ENCODE results near the gene NID2. TPM values are rescaled to one million over a fixed set of nuclear protein-coding genes. Genes with fewer than 3 reads are reported as not detected.

NID2 gene
- total and polyA plus RNA-seq, 4 donors = 2.3 to 23.3 (median 10.1) TPM

- no peak for DNase-seq (ENCODE audit: low spot score)
- H3K27me3 ChIP-seq (ENCODE audit: control insufficient read depth in 4 of 4, insufficient read depth in 4 of 4, low read length in 3 of 4) = no peaks in the 10 kb centered on the region
- WGBS = 98% methylated on average over 3 of the region's 3 CpGs
- no peak for TF ChIP-seq FOXA2 (IDR thresholded peaks at IDR 0.05)
- TF ChIP-seq HNF4G (IDR thresholded peaks at IDR 0.05) = no peak
- no peak for TF ChIP-seq RAD21 (IDR thresholded peaks at IDR 0.05)
- no peak for TF ChIP-seq ZBTB33 (IDR thresholded peaks at IDR 0.05)
- no peak for TF ChIP-seq NR2F2 (IDR thresholded peaks at IDR 0.05)
- TF ChIP-seq EGR1 (IDR thresholded peaks at IDR 0.05; ENCODE audit: low read depth in 2 of 2) = no peak
- peaks cover 6 to 59% (median 56%) of the 10 kb centered on the region in 4 donors for H3K36me3 ChIP-seq (ENCODE audit: control insufficient read depth in 4 of 4, insufficient read depth in 3 of 4, low read depth in 1 of 4, low read length in 3 of 4)
- H3K4me3 ChIP-seq (ENCODE audit: low read depth in 1 of 3, low read length in 3 of 3) = no peak overlapping the region
- H3K27ac ChIP-seq (ENCODE audit: low read depth in 1 of 2, low read length in 2 of 2) = no peak overlapping the region
- no peak overlapping the region for H3K9ac ChIP-seq (ENCODE audit: low read depth in 1 of 2, low read length in 2 of 2)
- peaks cover 2 to 23% (median 6%) of the 10 kb centered on the region in 4 donors for H3K4me1 ChIP-seq (ENCODE audit: control insufficient read depth in 4 of 4, insufficient read depth in 4 of 4, low read length in 3 of 4)
- no peaks in the 10 kb centered on the region for H3K9me3 ChIP-seq (ENCODE audit: control insufficient read depth in 4 of 4, low read length in 3 of 4)
Observed at GRCh38 chr14:52006361-52006760, 62.5 kb downstream of the NID2 start.

DNA sequence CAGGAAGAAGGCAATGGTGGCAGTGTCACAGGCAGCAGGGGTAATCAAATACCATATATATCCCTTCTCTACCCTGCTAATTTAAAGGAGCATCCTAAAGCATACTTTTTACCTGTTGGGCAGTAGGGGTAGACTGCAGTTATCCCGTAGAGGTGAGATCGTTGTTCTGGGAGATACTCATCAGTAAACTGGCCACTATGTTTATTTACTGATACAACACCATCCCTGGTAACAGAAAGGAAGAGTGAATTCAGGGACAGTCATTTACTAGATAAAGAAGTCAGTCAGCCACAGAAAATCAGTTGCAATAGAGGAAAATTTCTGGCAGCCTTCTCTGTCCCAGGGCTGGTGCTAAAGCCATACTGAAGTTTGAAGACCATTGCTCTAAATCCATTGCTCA is 63.2 kb downstream of the NID2 start:
- no peak overlapping the region for H3K27ac ChIP-seq (ENCODE audit: low read depth in 1 of 2, low read length in 2 of 2)
- H3K36me3 ChIP-seq (ENCODE audit: control insufficient read depth in 4 of 4, insufficient read depth in 3 of 4, low read depth in 1 of 4, low read length in 3 of 4) = peaks cover 4 to 56% (median 51%) of the 10 kb centered on the region in 4 donors
- 59% methylated on average over 2 of the region's 2 CpGs for WGBS
- no peaks in the 10 kb centered on the region for H3K9me3 ChIP-seq (ENCODE audit: control insufficient read depth in 4 of 4, low read length in 3 of 4)
- peaks cover 2 to 23% (median 6%) of the 10 kb centered on the region in 4 donors for H3K4me1 ChIP-seq (ENCODE audit: control insufficient read depth in 4 of 4, insufficient read depth in 4 of 4, low read length in 3 of 4)
- no peak for DNase-seq (ENCODE audit: low spot score)
- H3K9ac ChIP-seq (ENCODE audit: low read depth in 1 of 2, low read length in 2 of 2) = no peak overlapping the region
- H3K27me3 ChIP-seq (ENCODE audit: control insufficient read depth in 4 of 4, insufficient read depth in 4 of 4, low read length in 3 of 4) = no peaks in the 10 kb centered on the region
- H3K4me3 ChIP-seq (ENCODE audit: low read depth in 1 of 3, low read length in 3 of 3) = no peak overlapping the region
- TF ChIP-seq, protein P1, sequence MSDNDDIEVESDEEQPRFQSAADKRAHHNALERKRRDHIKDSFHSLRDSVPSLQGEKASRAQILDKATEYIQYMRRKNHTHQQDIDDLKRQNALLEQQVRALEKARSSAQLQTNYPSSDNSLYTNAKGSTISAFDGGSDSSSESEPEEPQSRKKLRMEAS (IDR thresholded peaks at IDR 0.05) = no peak
- no peak for TF ChIP-seq HNF4A (conservative IDR thresholded peaks at IDR 0.05)
- TF ChIP-seq FOXA1 (IDR thresholded peaks at IDR 0.05) = no peak
- TF ChIP-seq FOXA2 (IDR thresholded peaks at IDR 0.05) = no peak
- TF ChIP-seq, protein P2, sequence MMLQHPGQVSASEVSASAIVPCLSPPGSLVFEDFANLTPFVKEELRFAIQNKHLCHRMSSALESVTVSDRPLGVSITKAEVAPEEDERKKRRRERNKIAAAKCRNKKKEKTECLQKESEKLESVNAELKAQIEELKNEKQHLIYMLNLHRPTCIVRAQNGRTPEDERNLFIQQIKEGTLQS (IDR thresholded peaks at IDR 0.05) = no peak
- TF ChIP-seq, protein P3, sequence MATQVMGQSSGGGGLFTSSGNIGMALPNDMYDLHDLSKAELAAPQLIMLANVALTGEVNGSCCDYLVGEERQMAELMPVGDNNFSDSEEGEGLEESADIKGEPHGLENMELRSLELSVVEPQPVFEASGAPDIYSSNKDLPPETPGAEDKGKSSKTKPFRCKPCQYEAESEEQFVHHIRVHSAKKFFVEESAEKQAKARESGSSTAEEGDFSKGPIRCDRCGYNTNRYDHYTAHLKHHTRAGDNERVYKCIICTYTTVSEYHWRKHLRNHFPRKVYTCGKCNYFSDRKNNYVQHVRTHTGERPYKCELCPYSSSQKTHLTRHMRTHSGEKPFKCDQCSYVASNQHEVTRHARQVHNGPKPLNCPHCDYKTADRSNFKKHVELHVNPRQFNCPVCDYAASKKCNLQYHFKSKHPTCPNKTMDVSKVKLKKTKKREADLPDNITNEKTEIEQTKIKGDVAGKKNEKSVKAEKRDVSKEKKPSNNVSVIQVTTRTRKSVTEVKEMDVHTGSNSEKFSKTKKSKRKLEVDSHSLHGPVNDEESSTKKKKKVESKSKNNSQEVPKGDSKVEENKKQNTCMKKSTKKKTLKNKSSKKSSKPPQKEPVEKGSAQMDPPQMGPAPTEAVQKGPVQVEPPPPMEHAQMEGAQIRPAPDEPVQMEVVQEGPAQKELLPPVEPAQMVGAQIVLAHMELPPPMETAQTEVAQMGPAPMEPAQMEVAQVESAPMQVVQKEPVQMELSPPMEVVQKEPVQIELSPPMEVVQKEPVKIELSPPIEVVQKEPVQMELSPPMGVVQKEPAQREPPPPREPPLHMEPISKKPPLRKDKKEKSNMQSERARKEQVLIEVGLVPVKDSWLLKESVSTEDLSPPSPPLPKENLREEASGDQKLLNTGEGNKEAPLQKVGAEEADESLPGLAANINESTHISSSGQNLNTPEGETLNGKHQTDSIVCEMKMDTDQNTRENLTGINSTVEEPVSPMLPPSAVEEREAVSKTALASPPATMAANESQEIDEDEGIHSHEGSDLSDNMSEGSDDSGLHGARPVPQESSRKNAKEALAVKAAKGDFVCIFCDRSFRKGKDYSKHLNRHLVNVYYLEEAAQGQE (IDR thresholded peaks at IDR 0.05) = no peak
- no peak for TF ChIP-seq ZBTB33 (IDR thresholded peaks at IDR 0.05)
- TF ChIP-seq HNF4G (IDR thresholded peaks at IDR 0.05) = no peak

Measured in liver (tissue), 9 donors.